Vagina (tissue), 2 donors: ENCODE results near the gene COX8A. TPM values are rescaled to one million over a fixed set of nuclear protein-coding genes. Genes with fewer than 3 reads are reported as not detected.

Experiments used
- DNase-seq, 2 donors: peaks; one replicate each; pipeline ENCODE4 v3.0.0-alpha.2; 2017; ENCODE audit errors: extremely low spot score in 2 of 2
- H3K27ac ChIP-seq: fragments of 200-600 bp; sonication (generic); one replicate; pipeline ENCODE4 v1.5.1; 2019
- H3K27me3 ChIP-seq: fragments of 200-600 bp; sonication (generic); one replicate; pipeline ENCODE4 v1.5.1; 2019
- H3K36me3 ChIP-seq, 2 donors: fragments of 200-600 bp; sonication (generic); one replicate each; pipeline ENCODE4 v1.5.1; 2017 to 2019
- H3K4me1 ChIP-seq: fragments of 200-600 bp; sonication (generic); one replicate; pipeline ENCODE4 v1.5.1; 2019
- H3K4me3 ChIP-seq, 2 donors: fragments of 200-600 bp; sonication (generic); 1 replicate in 1 of 2; 2 replicates in 1 of 2; pipeline ENCODE4 v1.5.1; 2016 to 2019
- H3K9me3 ChIP-seq: fragments of 200-600 bp; sonication (generic); one replicate; pipeline ENCODE4 v1.5.1; 2019
- POLR2A ChIP-seq, 2 donors: fragments of 450-650 bp; IDR thresholded peaks; one replicate each; pipeline ENCODE4 v1.6.1; 2017; ENCODE audit warnings: antibody characterized with exemption in 2 of 2, mild to moderate bottlenecking in 2 of 2, moderate library complexity in 2 of 2
- POLR2AphosphoS5 ChIP-seq, 2 donors: sonication (generic); formaldehyde crosslinking; IDR thresholded peaks; one replicate each; pipeline ENCODE4 v1.9.0; 2017; ENCODE audit warnings: antibody characterized with exemption in 2 of 2, mild to moderate bottlenecking in 2 of 2, low read depth in 1 of 2; ENCODE audit not compliant: insufficient read depth in 1 of 2
- intact Hi-C: fragments of 100-400 bp; cut with DNase I; formaldehyde crosslinking; loops from one replicate; pipeline ENCODE4 v1.15.1; 2023
- total RNA-seq: library from RNA; depleted of rRNA; stranded (reverse); fragments of >200 nt; gene quantifications from one replicate; pipeline ENCODE4 v1.2.3, GENCODE V29; 2016
- TF ChIP-seq, protein P1 (sequence below), 3 experiments: fragments of 450-650 bp in 2 of 3; fragments of 200-600 bp in 1 of 3; sonication (generic) in 1 of 3; IDR thresholded peaks; one replicate each; pipeline ENCODE4 v1.5.1; 2017 to 2019; ENCODE audit warnings: antibody characterized with exemption in 3 of 3, mild to moderate bottlenecking in 2 of 3, moderate library complexity in 2 of 3

Gene COX8A
- total RNA-seq, 1 donor from 2014 or later, result 383 TPM

DNA sequence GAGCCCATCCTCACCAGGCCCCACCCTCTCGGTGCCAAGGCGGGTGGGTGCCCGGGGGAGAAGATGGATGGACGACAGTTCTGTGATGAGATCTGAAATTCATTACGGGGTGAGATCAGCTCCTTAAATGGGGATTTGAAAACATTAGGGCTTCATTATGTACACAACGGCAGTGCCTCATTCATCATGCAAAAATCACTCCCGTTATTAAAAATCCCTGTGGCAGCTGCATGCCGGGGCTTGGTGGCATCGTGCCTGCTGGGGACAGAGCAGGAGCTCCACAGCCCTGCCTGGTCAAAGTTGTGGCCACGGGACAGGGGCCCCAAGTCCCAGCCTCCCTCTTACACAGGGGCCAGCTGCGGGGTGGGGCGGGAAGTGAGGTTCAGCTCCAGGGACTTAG is 32.0 kb downstream of the COX8A start:
- Histone ChIP-seq H3K27ac (no peak overlapping the region), H3K27me3 (no peaks in the 10 kb centered on the region), H3K9me3 (no peaks in the 10 kb centered on the region), H3K4me1 (peaks cover 28% of the 10 kb centered on the region), H3K4me3 (no peak overlapping the region), H3K36me3 (no peaks in the 10 kb centered on the region)
- intact Hi-C loops, result no loop called here
- TF ChIP-seq POLR2A (IDR thresholded peaks at IDR 0.05) (no peak), POLR2AphosphoS5 (IDR thresholded peaks at IDR 0.05; ENCODE audit: insufficient read depth in 1 of 2, low read depth in 1 of 2) (no peak)
- TF ChIP-seq, protein P1, sequence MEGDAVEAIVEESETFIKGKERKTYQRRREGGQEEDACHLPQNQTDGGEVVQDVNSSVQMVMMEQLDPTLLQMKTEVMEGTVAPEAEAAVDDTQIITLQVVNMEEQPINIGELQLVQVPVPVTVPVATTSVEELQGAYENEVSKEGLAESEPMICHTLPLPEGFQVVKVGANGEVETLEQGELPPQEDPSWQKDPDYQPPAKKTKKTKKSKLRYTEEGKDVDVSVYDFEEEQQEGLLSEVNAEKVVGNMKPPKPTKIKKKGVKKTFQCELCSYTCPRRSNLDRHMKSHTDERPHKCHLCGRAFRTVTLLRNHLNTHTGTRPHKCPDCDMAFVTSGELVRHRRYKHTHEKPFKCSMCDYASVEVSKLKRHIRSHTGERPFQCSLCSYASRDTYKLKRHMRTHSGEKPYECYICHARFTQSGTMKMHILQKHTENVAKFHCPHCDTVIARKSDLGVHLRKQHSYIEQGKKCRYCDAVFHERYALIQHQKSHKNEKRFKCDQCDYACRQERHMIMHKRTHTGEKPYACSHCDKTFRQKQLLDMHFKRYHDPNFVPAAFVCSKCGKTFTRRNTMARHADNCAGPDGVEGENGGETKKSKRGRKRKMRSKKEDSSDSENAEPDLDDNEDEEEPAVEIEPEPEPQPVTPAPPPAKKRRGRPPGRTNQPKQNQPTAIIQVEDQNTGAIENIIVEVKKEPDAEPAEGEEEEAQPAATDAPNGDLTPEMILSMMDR (IDR thresholded peaks at IDR 0.05), result no peak
- DNase-seq, result no peak

DNA sequence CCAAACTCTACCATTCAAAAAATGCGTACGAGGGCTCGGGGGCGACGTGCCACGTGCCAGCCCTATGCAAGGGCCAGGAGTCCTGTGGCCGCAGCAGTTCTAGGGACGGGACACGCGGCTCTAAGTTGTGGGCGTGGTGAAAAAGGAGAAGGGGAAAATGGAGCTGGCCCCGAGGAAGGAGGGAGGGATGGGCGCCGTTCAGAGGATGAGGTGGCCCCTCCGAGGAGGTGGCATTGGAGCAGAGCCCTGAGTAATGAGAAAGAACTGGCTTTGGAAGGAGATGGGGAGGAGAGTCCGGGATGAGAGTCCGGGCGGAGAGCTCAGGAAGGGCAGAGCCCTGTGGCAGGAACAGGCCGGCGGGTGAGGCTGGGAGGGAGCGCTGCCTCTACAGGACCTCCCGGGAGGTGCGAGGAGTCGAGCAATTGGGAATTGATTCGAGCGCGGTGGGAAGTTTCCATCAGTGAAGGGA is 32.8 kb downstream of the COX8A start:
- no peak for DNase-seq
- H3K27ac ChIP-seq, result peak overlapping the region; percentile 4
- TF ChIP-seq, protein P1 (IDR thresholded peaks at IDR 0.05), result no peak
- TF ChIP-seq POLR2A (IDR thresholded peaks at IDR 0.05) (no peak), POLR2AphosphoS5 (IDR thresholded peaks at IDR 0.05; ENCODE audit: insufficient read depth in 1 of 2, low read depth in 1 of 2) (no peak)
- no peaks in the 10 kb centered on the region for H3K36me3 ChIP-seq
- H3K4me1 ChIP-seq, result peaks cover 20% of the 10 kb centered on the region
- H3K9me3 ChIP-seq, result no peaks in the 10 kb centered on the region
- H3K4me3 ChIP-seq, result peak overlapping the region; percentile 34 to 51
- no peaks in the 10 kb centered on the region for H3K27me3 ChIP-seq
- intact Hi-C loops, result no loop called here

DNA sequence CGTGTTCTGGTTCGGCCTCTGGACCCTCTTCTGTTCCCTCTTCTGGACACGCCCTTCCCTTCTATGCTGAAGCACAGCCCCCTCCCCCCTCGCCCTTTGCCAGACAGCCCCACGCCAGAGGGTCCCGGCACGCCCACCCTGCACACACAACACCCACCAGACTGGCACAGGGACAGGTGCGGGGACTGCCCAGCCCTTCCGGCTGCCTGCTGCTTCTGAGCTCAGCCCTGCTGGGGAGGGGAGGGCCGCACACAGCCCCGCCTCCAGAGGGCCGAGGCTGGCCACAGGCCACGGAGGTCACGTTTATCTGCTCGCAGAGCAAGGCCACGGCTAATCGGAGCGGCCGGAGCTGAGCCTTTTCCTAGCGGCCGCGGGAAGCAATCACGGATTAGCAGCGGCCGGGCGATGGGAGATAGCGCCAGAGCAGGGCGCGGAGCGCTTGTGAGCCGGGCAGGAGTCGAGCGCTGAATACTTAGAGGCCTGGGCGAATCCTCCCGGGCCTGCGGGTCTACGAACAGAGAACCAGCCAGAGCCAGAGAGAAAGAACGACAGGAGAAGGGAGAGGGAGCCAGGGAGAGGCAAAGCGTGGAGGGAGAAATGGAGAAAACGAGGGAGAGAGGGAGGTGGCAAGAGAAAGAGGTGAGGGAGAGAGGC is 33.3 kb downstream of the COX8A start:
- intact Hi-C loops, result no loop called here
- H3K4me1 ChIP-seq, result peaks cover 14% of the 10 kb centered on the region
- H3K27ac ChIP-seq, result peak overlapping the region; percentile 4
- DNase-seq, result no peak
- no peaks in the 10 kb centered on the region for H3K9me3 ChIP-seq
- H3K36me3 ChIP-seq, result no peaks in the 10 kb centered on the region
- no peak for TF ChIP-seq POLR2A (IDR thresholded peaks at IDR 0.05)
- TF ChIP-seq POLR2AphosphoS5 (IDR thresholded peaks at IDR 0.05; ENCODE audit: insufficient read depth in 1 of 2, low read depth in 1 of 2), result peak in 1 of 2 donors; percentile 36
- TF ChIP-seq, protein P1 (IDR thresholded peaks at IDR 0.05), result peak in 1 of 3 experiments; percentile 22
- no peaks in the 10 kb centered on the region for H3K27me3 ChIP-seq
- peak overlapping the region; percentile 34 to 51 for H3K4me3 ChIP-seq

DNA sequence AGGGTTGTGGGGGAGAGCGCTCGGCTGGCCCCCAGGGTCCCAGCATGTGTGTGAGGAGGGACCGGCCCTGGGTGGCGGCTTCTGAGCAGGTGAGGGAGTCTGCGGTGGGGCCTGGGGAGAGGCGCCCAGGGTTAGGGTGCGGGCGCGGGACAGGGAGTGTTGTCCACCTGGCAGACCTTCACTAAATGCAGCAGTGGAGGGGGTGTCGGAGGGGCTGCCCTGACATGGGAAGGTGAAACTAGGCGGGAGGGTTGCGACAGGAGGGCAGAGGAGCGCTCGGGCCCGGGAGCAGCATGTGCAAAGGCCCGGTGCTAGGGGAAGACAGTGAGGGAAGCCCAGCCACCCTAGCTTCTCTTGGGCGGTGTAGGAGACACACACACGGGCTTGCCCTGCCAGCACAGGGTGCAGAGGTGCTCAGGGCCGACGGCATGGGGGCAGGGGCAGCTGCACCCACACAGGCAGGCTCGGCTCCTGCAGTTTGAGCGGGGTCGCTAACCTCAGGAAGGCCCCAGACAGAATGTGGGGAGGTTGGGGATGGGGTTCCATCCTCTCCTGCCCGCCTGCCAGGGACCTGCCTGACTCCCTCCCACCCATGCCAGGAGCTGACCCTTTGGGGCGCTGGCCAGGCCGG is 34.0 kb downstream of the COX8A start:
- Histone ChIP-seq H3K27ac (peak overlapping the region; percentile 4), H3K4me3 (no peak overlapping the region), H3K36me3 (no peaks in the 10 kb centered on the region), H3K9me3 (no peaks in the 10 kb centered on the region), H3K27me3 (no peaks in the 10 kb centered on the region), H3K4me1 (peaks cover 14% of the 10 kb centered on the region)
- no peak for DNase-seq
- TF ChIP-seq POLR2A (IDR thresholded peaks at IDR 0.05) (no peak), POLR2AphosphoS5 (IDR thresholded peaks at IDR 0.05; ENCODE audit: insufficient read depth in 1 of 2, low read depth in 1 of 2) (no peak)
- TF ChIP-seq, protein P1 (IDR thresholded peaks at IDR 0.05), result no peak
- intact Hi-C loops, result no loop called here
